Skin of body (tissue), 2 donors: Measurements from ENCODE around the gene ARHGAP6. TPM values are rescaled to one million over a fixed set of nuclear protein-coding genes. Genes with fewer than 3 reads are reported as not detected.
A peak's percentile ranks its signal among the peaks of the same experiment; 100 is the strongest.
"Not testable (repeated sequence)": the region's sequence is repeated elsewhere in the genome, so short reads cannot be mapped to it uniquely, and the experiment has no call there.

Experiments
- DNase-seq: peaks from one replicate; lab custom pipeline; 2025; lab: John Stamatoyannopoulos, UW
- total RNA-seq: library from RNA; depleted of rRNA; stranded (reverse); fragments of >200 nt; gene quantifications from one replicate; pipeline ENCODE4 v1.2.3, GENCODE V29; 2014

ARHGAP6 gene
- total RNA-seq, 1 donor from 2014 or later: 4.8 TPM

DNA sequence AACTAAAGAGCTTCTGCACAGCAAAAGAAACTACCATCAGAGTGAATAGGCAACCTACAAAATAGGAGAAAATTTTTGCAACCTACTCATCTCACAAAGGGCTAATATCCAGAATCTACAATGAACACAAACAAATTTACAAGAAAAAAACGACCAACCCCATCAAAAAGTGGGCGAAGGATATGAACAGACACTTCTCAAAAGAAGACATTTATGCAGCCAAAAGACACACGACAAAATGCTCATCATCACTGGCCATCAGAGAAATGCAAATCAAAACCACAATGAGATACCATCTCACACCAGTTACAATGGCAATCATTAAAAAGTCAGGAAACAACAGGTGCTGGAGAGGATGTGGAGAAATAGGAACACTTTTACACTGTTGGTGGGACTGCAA lies 304.1 kb downstream of the ARHGAP6 start:
- DNase-seq: not testable (repeated sequence)

DNA sequence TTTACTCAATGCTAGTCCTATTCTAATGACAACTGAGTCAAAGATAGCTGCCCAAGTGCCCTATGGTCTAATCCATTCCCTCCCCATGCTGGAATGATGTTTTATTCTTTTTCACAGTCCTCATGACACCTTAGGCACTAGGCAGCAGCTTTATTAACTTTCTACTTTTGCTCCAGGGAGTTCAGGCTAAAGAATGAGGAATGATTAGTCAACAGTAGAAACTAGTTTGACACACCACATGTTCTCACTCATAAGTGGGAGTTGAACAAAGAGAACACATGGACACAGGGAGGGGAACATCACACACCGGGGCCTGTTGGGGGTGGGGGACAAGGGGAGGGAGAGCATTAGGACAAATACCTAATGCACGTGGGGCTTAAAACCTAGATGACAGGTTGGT lies 309.8 kb downstream of the ARHGAP6 start:
- DNase-seq: not testable (repeated sequence)

DNA sequence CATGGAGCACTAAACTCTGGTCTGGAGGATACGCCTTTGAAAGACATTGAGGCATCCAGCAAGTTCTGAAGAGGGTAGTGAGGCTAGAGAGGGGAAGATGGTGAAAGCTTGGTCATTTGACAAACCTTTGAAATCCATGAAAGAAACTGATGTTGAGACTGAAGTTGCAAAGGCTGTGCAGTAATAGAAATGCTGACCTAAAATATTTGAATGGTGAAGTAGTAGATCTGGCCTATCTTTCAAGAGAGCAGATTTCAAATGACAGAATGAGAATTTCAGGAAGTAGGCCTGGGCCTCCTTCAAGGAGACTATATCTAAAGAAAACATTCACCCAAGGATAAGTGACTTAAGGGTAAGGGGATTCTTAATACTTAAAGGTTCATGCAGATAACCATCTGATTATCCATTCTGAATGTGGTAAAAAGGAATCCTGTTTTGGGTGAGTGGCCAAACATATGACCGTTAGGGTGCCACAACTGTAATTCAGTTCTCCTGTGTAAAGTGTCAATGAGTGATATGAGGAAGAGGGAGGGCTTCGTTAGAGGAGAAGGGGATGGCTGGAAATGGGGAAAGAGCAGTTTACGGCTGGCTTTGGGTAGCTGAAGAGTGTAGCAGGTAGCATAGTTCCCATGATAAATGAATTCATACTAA lies 310.3 kb downstream of the ARHGAP6 start:
- no peak for DNase-seq

DNA sequence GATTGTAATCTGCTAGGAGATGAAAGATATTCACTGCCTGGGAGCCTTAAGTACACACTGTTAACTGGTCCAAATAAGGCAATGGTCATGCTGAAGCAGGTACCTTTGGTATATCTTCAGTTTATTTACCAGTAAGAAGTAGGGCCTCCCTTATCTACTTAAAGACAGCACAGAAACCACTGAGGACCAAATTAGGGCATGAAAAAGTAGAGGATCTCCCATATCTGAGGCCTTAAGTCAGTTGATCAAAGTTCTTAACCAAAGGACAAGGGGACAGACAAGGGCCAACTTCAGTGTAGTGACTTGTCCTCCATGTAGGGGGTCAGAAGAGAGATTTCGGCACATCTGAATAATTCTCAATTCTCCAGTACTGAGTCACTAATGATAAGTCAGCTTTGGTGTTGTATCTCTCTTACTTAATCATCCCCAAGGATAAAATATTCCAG lies 313.4 kb downstream of the ARHGAP6 start:
- no peak for DNase-seq

DNA sequence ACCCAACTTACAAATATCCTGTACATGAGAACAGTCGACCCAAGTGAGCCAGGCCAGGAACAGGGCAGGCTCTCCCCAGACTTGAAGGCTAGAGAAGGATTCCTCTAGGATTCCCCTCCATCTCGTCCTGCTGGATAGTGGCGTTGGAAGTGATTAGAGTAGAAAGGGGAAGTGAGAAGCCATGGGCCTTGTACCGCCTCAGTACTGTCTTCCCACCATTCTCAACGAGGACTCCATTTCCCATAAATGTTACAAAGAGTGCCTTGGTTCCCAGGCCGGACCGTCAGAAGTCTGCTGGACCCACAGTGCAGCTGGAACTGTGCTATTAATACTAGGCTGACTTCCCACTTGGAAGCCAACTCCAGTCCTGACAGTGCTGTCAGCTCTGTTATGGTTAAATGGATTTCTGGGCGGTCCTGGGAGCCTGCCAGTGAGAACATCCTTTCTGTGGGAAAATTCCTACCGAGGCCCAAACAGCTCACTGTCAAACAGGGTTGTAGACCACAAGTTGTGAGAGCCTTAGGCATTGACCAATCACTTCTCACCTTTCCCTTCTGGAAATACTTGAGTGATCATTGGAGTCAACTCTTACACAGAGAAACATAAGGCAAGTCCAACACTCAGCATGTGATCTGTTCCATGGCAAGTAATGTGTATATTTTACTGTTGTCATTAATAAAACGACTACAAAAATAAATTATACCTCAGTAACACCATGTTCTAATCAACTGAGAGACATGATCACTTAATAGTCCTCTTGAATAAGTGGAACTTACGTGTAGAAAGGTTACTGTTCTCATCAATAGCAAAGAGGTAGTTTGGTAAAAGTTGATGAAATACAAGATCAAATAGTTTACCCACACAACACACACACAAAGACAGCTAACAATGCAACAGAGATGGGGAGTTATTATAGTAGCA lies 314.1 kb downstream of the ARHGAP6 start:
- DNase-seq: peak; percentile 5

DNA sequence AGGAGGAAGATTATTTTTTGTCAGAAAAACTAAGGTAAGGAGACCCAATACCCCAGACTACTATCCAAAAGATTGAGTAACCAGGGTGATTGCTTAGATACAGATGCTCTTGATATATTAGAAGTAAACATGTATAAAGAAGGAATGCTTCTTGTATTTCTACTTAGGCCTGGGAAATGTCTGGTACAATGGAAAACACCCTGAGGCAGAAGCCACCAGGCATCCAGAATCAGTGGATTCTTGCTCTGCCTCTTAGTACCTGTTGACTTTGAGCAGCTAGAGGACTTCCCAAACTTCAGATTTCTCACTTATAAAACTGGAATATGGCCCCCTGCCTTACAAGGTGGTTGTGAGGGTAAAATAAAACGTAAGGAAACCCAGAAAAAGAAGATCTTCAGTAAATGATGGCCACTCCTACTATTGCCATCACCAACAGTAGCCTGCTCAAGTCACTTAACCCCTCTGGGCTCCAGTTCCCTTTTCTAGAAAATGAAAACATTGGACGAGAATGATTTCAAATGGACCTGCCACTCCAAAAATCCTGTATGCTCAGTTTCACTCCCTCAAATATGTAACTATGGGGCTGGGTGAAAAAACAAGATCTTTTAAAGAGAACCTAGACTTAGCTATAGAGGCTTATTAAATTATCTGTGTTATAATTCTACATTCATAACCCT lies 315.9 kb downstream of the ARHGAP6 start:
- DNase-seq: no peak

DNA sequence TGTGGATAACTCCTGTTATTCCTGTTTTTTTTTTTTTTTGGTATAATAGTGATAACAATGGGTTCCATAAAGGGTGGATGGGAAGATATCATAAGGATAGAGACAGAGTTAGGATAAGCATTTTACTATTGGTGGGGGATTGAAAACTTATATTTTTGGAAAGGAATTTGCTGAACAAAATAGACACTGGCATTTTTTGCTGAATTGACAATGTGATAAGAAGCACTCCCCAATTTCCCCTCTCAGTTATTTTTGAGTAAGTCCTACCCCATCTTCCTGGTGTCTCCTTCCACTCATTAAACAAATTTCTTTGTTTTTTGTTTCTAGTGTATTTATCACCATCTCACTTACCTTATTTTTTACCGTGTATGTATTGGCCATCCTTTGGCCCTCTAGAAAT lies 316.7 kb downstream of the ARHGAP6 start:
- no peak for DNase-seq

DNA sequence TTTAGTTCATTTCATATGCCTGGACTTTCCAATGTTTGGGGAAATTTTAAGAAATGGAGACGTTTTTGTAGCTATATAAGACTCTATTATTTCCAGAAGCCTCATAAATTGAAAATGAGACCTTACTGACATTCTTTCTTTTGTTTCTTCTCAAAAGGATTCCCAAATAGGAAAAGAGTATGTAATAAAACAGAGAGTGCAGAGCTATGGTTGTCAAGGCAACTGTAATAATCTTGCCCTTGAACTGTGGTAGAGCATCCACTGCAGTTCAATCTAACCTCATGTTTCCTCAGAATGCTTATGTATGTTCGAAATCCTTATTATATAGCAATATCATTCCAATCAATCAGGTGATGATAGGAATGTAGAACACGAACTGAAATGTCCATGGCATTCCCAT lies 318.4 kb downstream of the ARHGAP6 start:
- no peak for DNase-seq

DNA sequence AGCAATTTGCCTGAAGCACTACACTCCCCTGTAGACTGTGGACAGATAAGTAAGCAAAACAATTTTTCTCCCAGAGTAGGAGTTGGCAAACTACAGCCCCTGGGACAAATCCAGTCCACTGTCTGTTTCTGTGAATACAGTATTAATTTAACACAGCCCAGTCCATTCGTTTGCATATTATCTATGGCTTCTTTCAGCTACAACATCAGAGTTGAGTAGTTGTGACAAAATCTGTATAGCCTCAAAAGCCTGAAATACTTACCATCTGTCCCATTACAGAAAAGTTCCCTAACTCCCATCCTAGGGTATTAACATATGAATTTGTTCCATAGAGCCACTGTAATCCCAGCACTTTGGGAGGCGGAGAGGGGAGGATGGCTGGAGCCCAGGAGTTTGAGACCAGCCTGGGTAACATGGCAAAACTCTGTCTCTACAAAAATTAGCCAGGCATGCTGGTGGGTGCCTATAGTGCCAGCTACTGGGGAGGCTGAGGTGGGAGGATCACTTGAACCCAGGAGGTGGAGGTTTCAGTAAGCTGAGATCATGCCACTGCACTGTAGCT lies 319.5 kb downstream of the ARHGAP6 start:
- DNase-seq: peak; percentile 37

DNA sequence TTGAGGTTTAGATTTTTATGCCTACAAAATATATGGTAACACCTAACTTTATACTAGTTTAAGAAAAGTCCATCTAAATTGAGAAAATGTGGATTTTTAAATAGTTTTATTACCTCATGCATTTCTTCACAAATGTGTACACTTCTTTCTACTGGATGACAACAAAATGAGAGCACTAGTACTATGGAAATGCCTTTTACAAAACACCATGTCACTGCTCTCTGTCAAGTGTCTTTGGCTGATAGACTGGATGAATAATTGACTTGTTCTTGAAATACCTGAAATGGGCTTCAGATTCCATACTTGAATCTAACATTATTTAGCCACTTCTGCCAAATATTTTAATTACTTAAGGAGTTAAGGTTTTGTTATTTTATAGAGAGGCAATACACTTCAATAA lies 323.0 kb downstream of the ARHGAP6 start:
- no peak for DNase-seq

DNA sequence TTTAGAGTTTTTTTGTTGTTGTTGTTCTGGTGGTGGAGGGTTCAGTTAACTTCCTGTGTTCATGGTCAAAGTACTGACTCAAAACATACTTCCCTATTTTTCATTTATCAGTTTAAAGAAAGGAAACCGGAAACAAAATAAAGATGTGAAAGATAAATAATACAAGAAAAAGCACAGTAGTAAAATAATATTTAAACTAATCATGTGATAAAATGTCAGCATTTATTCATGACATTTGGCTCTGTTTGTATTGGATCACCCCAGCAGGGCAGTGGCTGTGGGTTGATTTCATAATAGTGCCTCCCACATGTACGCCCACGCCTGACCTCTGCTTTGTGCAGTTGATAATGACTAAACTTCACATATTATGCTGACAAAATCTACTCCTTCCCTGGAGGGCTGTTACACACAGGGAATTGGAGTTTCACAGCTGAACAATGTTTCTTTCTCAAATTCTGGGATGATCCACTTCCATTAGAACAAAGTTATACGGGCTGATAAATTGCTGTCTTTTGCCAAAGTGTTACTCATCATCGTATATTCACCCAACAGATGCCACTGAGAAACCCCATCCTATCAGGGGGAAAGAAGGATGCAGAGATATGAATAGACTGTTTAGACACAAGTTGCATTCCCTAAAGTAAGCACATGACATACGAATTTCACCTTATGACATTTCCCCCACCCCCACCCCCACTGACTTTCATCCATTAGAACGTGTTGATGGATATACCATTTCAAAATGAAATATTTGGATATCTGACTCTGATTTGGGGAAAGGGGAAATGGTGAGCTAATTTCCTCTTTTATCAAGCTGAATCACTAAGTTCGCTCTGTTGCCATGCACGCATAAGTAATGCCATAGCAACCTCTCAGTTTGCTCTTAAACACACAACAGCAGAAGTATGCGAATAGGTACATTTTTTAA lies 324.2 kb downstream of the ARHGAP6 start:
- peak; percentile 64 for DNase-seq

DNA sequence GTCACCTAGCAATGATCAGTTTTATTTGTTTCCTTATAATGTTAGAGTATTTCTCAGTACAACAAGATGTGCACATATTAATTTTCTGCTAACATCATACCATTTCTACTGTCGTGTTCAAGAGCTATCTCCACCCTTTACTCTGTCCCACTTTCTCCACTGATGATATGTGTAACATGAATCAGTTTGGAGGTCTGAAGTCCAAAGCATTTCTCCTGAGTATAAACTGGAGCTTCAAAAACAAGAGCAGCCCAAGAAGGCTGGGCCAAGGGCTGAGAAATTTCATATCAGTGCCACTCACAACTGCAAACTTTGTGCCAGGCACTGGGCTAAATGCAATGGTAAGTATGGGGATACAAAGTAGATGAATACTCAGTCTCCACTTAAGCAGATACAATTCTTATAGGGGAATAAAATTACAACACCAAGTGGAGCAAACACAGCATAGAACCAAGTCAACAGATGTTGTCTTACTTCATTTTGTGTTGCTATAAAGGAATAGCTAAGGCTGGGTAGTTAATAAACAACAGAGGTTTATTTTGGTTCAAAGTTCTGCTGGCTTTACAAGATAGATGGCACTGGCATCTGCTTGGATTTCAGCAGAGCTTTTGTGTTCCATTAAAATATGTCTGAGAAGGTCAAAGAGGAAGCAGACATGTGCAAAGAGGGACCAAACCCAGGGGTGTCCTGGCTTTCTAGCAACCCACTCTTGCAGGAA lies 328.3 kb downstream of the ARHGAP6 start:
- no peak for DNase-seq

DNA sequence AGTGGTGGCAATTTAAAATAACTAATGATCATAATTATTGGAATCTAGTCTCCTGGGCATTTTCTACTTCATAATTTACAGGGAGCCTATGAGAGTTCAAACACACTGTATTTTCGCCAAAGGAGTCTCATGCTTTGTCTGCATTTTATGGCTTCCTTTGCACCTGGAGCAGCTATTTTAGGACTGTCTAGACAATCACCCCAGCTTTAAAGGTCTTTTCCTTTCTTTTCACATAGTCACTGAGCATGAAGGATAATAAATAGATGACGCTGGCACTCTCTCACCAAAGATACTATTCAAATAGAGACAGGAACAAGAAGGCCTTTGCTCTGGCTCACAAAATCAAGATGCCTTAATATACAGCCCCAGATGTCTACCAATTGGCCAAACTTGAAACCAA lies 329.5 kb downstream of the ARHGAP6 start:
- no peak for DNase-seq

DNA sequence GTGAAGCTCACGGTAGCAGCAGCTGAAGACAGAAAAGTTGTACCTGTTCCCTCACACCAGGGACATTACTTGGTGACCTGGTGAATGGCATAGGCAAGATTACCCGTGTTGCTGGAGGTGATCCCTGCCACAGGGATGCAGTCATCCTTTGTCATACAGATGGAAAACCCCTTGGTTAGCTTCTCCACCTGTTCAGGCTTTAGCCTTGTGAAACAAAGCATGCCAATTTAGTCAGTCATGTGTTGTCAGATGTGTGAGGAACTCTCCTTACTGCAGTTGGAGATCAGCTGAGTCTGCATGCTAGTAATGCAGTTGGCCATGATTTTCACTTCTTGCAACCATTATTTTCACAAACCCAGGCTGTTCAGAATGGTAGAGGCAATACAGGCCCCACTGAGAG lies 331.6 kb downstream of the ARHGAP6 start:
- DNase-seq: no peak

DNA sequence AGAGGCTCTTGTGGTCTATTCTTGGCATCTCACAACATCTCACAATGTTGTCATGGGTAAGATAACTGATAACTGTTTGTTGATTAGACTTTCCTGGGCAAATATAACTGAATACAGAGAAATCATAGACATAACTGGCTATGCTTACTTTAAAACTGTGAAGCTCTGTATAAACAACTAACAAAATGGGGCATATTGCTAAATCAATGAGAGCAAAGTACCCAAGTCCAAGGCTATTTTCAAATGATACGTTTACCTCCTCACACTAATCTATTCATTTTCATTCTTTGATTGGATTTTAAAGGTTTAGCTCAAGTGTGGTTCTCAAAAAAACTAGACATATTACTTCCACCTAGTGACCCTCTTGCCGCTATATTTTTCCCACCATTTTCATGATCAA lies 333.9 kb downstream of the ARHGAP6 start:
- no peak for DNase-seq

DNA sequence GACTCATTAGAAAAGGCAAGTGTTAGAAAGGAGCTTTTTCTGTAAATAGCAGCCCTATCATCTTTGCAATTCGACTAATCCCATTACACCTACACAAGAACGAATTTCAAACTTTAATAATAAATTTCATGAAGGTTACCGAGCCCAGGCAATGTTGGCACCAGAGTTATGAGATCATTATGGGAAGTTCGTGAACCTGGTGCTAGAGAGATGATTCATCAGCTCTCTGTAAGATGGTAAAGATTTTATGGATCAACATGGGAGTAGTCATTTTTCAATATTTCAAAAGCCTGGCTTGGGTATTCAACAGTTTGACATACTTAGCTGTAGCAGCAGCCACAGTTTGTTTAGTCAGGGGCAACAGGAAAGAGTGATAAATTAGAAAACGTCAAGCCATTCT lies 336.7 kb downstream of the ARHGAP6 start:
- no peak for DNase-seq

DNA sequence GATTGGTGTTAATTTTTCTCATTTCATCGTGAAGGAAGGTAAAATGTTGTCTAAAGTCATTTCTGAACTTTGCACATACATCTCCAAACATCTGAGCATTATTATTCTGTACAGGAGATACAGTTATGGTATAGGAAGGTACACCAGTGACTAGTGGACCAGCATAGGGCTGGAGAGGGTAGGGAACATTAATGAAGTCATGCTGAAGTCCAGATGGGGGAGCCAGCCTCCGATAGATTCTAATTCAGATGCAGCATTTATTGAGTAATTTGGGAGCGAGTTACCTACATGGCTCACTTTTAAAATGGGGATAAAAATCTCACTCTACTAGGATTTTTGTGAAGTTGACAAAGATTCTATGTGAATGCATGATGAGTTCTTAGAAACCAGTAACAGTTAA lies 337.6 kb downstream of the ARHGAP6 start:
- DNase-seq: no peak

DNA sequence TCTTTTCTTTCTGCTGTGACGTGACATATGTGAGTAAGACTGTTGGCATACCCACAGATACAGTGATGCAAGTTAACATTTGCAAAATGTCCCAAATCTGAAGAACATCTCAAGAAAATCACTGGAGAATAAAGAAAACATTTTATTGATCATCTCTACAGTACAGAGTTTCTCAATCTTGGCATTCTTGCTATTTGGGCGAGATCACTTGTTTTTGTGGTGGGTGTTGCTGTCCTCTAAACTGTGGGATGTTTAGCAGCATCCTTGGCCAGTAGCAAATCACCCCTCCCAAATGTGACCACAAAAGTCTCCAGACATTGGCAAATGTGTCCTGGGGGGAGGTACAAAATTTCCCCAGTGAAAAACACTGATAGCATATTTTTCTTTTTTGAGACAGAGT lies 343.7 kb downstream of the ARHGAP6 start:
- no peak for DNase-seq

DNA sequence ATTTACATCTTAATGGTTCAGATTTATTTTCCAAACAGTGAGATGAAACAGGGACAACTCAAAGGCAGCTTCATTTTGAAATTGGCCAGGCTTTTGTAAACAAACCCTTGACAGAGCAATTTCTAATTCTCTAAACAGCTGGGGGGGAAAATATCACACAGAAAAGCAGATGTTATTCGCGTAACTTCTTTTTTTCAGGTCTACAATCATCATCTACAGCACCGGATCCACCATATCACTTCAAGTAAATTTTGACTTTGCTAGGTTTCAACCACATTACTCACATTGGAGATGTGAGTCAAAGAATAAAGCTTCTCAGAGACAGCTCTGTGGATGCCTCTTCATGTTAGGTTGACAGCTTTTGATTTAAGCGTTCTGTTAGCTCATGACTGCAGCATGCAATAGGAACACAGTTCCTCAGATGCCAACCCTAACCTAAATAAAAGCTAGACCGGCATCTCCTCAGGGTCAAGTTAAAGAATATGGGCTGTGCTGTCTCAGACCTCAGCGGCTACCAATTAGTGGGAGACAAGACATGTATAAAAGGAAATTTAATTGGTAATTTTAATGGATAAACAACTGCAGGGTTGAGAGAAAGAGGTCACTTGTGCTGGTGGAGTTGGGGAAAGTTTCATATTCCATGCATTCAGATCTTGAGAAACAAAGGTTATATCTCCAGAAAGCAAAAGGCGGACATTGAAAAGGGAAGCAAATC lies 345.8 kb downstream of the ARHGAP6 start:
- DNase-seq: no peak
